Measurements from ENCODE around the gene IL15RA. TPM values are rescaled to one million over a fixed set of nuclear protein-coding genes. Genes with fewer than 3 reads are reported as not detected.

IL15RA gene
- total and polyA plus RNA-seq, 2 donors (not counting 3 experiments of a cell fraction or from before 2014, with no cell fraction given) = 18.8 to 20.6 TPM

- no peaks in the 10 kb centered on the region for H3K79me2 ChIP-seq (ENCODE audit: control insufficient read depth, insufficient read depth, low read length)
- H3K4me3 ChIP-seq (replicated peaks in 1 of 3; ENCODE audit: insufficient read depth in 1 of 3, low read depth in 1 of 3, low read length in 3 of 3) = no peak overlapping the region
- TF ChIP-seq POLR2A (IDR thresholded peaks at IDR 0.05; ENCODE audit: low read depth, low read length) = no peak
- no peak for TF ChIP-seq JUN (IDR thresholded peaks at IDR 0.05; ENCODE audit: borderline replicate concordance, insufficient read depth, insufficient read length, low read depth)
- TF ChIP-seq GATA2 (IDR thresholded peaks at IDR 0.05; ENCODE audit: insufficient read depth, insufficient read length, low read depth, low read length) = no peak
- no peak for TF ChIP-seq CTCF (IDR thresholded peaks at IDR 0.05; ENCODE audit: extremely low read depth in 1 of 2, insufficient read depth in 1 of 2, low read depth in 1 of 2, low read length in 2 of 2)
- no peak for TF ChIP-seq MYC (IDR thresholded peaks at IDR 0.05; ENCODE audit: low read depth, low read length)
- no peak for TF ChIP-seq MAX (IDR thresholded peaks at IDR 0.05; ENCODE audit: insufficient read depth, insufficient read length)
- no peak for TF ChIP-seq POLR2AphosphoS5 (IDR thresholded peaks at IDR 0.05; ENCODE audit: insufficient read depth, low read depth, low read length)
- TF ChIP-seq EZH2 (IDR thresholded peaks at IDR 0.05; ENCODE audit: borderline replicate concordance, low read depth, low read length, severe bottlenecking) = no peak
- no peak for TF ChIP-seq FOS (IDR thresholded peaks at IDR 0.05; ENCODE audit: borderline replicate concordance, insufficient read depth, low read length)
- CTCF ChIA-PET = no interaction called here
- no peak overlapping the region for H3K4me2 ChIP-seq (ENCODE audit: insufficient read depth, low read length)
- no TSS peak for BruUV-seq (replicated peaks)
- H3K27me3 ChIP-seq (ENCODE audit: control insufficient read depth in 2 of 2, insufficient read depth in 2 of 2, low read length in 2 of 2) = peaks cover 3 to 5% of the 10 kb centered on the region in 2 experiments
- H3K9me3 ChIP-seq (replicated peaks; ENCODE audit: control insufficient read depth, insufficient read depth, low read length) = no peaks in the 10 kb centered on the region
- no peak overlapping the region for H3K27ac ChIP-seq (ENCODE audit: insufficient read depth, low read depth, low read length)
- no peak for DNase-seq (ENCODE audit: low read depth, low spot score)
- POLR2A ChIA-PET = no interaction called here
- no peak for FAIRE-seq
- dilution Hi-C loops (cut with MboI; ENCODE audit: extremely low pct_ligation_motif_present, low sequenced_read_pairs) = no loop called here
- no peaks in the 10 kb centered on the region for H3K36me3 ChIP-seq (ENCODE audit: control insufficient read depth in 2 of 2, extremely low read depth in 1 of 2, insufficient read depth in 2 of 2, low read length in 2 of 2)
- intact Hi-C loops (cut with micrococcal nuclease) = no loop called here
- no peak overlapping the region for H2AFZ ChIP-seq (ENCODE audit: low read depth, low read length)
- H3K4me1 ChIP-seq (ENCODE audit: control insufficient read depth, extremely low read depth, insufficient read depth, low read length) = no peaks in the 10 kb centered on the region
- no peak overlapping the region for H3K9ac ChIP-seq (replicated peaks; ENCODE audit: extremely low read depth, insufficient read depth, low read length)
- no peaks in the 10 kb centered on the region for H4K20me1 ChIP-seq (replicated peaks; ENCODE audit: control insufficient read depth, extremely low read depth, insufficient read depth, low read length)
- H3K9me1 ChIP-seq (replicated peaks; ENCODE audit: control insufficient read depth, extremely low read depth, insufficient read depth, low read length) = no peaks in the 10 kb centered on the region
Observed at GRCh38 chr10:6008497-6009142, 31.3 kb upstream of the IL15RA start.

Measured in endothelial cell of umbilical vein (primary cell).